Gastroesophageal sphincter (tissue), 3 donors: ENCODE measurements around the gene XBP1.

Source experiments
- CTCF ChIP-seq, 4 experiments: fragments of 200-600 bp in 2 of 4; fragments of 450-650 bp in 2 of 4; sonication (generic) in 1 of 4; IDR thresholded peaks; one replicate each; pipeline ENCODE4 v1.5.1; 2017 to 2019; ENCODE audit warnings: antibody characterized with exemption in 4 of 4, mild to moderate bottlenecking in 2 of 4, moderate library complexity in 2 of 4
- EP300 ChIP-seq: sonication (generic); formaldehyde crosslinking; IDR thresholded peaks from one replicate; pipeline ENCODE4 v1.6.1; 2017; ENCODE audit warnings: antibody characterized with exemption, mild to moderate bottlenecking
- POLR2A ChIP-seq, 2 donors: fragments of 450-650 bp; IDR thresholded peaks; one replicate each; pipeline ENCODE4 v1.6.1; 2017; ENCODE audit warnings: antibody characterized with exemption in 2 of 2, mild to moderate bottlenecking in 2 of 2, moderate library complexity in 1 of 2

GRCh38 chr22:28793976-28794584 is 6.3 kb downstream of the XBP1 start:
- TF ChIP-seq CTCF (IDR thresholded peaks at IDR 0.05) (no peak), POLR2A (IDR thresholded peaks at IDR 0.05) (no peak), EP300 (no peak)
